Adrenal gland (tissue), 12 donors: ENCODE data around the gene CDX2. TPM values are rescaled to one million over a fixed set of nuclear protein-coding genes. Genes with fewer than 3 reads are reported as not detected.
A peak's percentile ranks its signal among the peaks of the same experiment; 100 is the strongest.

Source experiments
- DNase-seq, 7 donors: peaks; one replicate each; pipeline ENCODE4 v3.0.0-alpha.2; 2019 to 2020
- H3K27ac ChIP-seq, 5 donors: fragments of 200-600 bp; sonication (generic) in 4 of 5; 1 replicate in 3 of 5; 2 replicates in 2 of 5; pipeline versions ENCODE4 v1.5.1 to v1.8.0; 2016 to 2020; ENCODE audit warnings: mild to moderate bottlenecking in 1 of 5
- H3K27me3 ChIP-seq: fragments of 200-600 bp; 2 replicates; pipeline ENCODE4 v1.8.0; 2021
- H3K36me3 ChIP-seq, 2 donors: fragments of 200-600 bp; replicated peaks in 1 of 2; 1 replicate in 1 of 2; 2 replicates in 1 of 2; pipeline versions ENCODE4 v1.5.1 to v1.8.0; 2018 to 2022
- H3K4me1 ChIP-seq, 2 donors: fragments of 200-600 bp; replicated peaks in 1 of 2; 1 replicate in 1 of 2; 2 replicates in 1 of 2; pipeline versions ENCODE4 v1.5.1 to v1.8.0; 2018 to 2021
- H3K4me3 ChIP-seq, 4 donors: fragments of 200-600 bp; sonication (generic) in 3 of 4; one replicate each; pipeline ENCODE4 v1.5.1; 2016 to 2018
- H3K9me3 ChIP-seq, 3 donors: fragments of 200-600 bp; sonication (generic) in 1 of 3; replicated peaks in 1 of 3; 1 replicate in 2 of 3; 2 replicates in 1 of 3; pipeline versions ENCODE4 v1.5.1 to v1.8.0; 2016 to 2021
- CTCF ChIP-seq, 6 experiments: fragments of 450-650 bp in 4 of 6; fragments of 200-600 bp in 2 of 6; sonication (generic) in 1 of 6; IDR thresholded peaks; 1 replicate in 5 of 6; 2 replicates in 1 of 6; pipeline versions ENCODE4 v1.5.1 to v1.8.0; 2016 to 2021; ENCODE audit warnings: antibody characterized with exemption in 6 of 6, mild to moderate bottlenecking in 2 of 6, moderate library complexity in 1 of 6
- POLR2A ChIP-seq, 2 donors: fragments of 450-650 bp; IDR thresholded peaks; one replicate each; pipeline ENCODE4 v1.6.1; 2017; ENCODE audit warnings: antibody characterized with exemption in 2 of 2, mild to moderate bottlenecking in 2 of 2, moderate library complexity in 1 of 2
- WGBS, 4 donors: extraction: QIAGEN DNeasy Blood & Tissue Kit in 2 of 4; methylation state at CpG; one replicate each; pipeline versions ENCODE4 v1.1.5 to v1.1.7; 2013 to 2017; 5-methylcytosine and 5-hydroxymethylcytosine counted together
- intact Hi-C, 2 donors: fragments of 100-400 bp; cut with DNase I; formaldehyde crosslinking; loops; one replicate each; pipeline versions ENCODE4 v1.14.1 to v1.15.0; 2022 to 2023
- polyA plus RNA-seq, 3 donors: library from polyadenylated mRNA; stranded (reverse); fragments of 200-250 nt in 2 of 3; fragments of 350-450 nt in 1 of 3; fragmentation: Illumina TruSeq in 1 of 3; extraction: RNeasy Lipid Tissue Mini Kit (QIAGEN cat#74804) in 1 of 3; gene quantifications; one replicate each; pipeline ENCODE4 v1.2.3, GENCODE V29; 2013 to 2014
- total RNA-seq, 9 donors: library from RNA; depleted of rRNA in 4 of 9; stranded (reverse); fragments of >200 nt in 4 of 9; fragments of 120-200 nt in 1 of 9; fragmentation: NEBNext Ultra II Directional in 1 of 9; extraction: Animal tissue kit (Norgen Biotek cat#: 25700) in 1 of 9; gene quantifications; one replicate each; pipeline versions ENCODE4 v1.1.0 to v1.2.4, GENCODE V29; 2013 to 2023
- donor health status: healthy with polysubstance abuse.
- donor health status: Bipolar disorder and iron deficiency.
- donor health status: DM: yes; HTN: yes; CAD: no.
- donor health status: DM: no; HTN: no; CAD: no.
- donor health status: DM: no; HTN: no; CAD: no.
- donor health status: DM: yes; HTN: yes; CAD: no.

Gene CDX2
- total and polyA plus RNA-seq, 12 donors, result 0.08 to 0.14 TPM; not detected in 10

GRCh38 chr13:27920677-27921420 is 48.3 kb downstream of the CDX2 start:
- intact Hi-C loops, result no loop called here

GRCh38 chr13:27919934-27920676 is 49.0 kb downstream of the CDX2 start, which contains the start of gene PDX1:
Gene PDX1, plus strand, starts transcription at chr13:27920000. Its CDS starts 139 bp downstream, at chr13:27920139.
- peak in 2 of 7 donors; percentile 15 to 23 for DNase-seq
- TF ChIP-seq CTCF (IDR thresholded peaks at IDR 0.05) (no peak), POLR2A (IDR thresholded peaks at IDR 0.05) (no peak)
- H3K4me3 ChIP-seq, result peak within 1 kb of the TSS in 2 of 4 donors; percentile 8 to 49
- peaks cover 98% of the 10 kb centered on the region for H3K27me3 ChIP-seq
- no peaks in the 10 kb centered on the region for H3K9me3 ChIP-seq
- 1 to 2% (median 2%) methylated on average over 9 to 76 of the region's 76 CpGs for WGBS, 4 donors
- intact Hi-C loops, result no loop called here
- no peaks in the 10 kb centered on the region for H3K36me3 ChIP-seq
- no peak within 1 kb of the TSS for H3K27ac ChIP-seq
- H3K4me1 ChIP-seq, result peaks cover 13 to 25% of the 10 kb centered on the region in 2 donors

More at GRCh38 chr13:27920677-27921420, 48.3 kb downstream of the CDX2 start:
- no peak for DNase-seq
- TF ChIP-seq CTCF (IDR thresholded peaks at IDR 0.05) (no peak), POLR2A (IDR thresholded peaks at IDR 0.05) (no peak)
- Histone ChIP-seq H3K9me3 (no peaks in the 10 kb centered on the region), H3K27ac (no peak overlapping the region), H3K4me3 (peak overlapping the region in 2 of 4 donors; percentile 8 to 49), H3K4me1 (peaks cover 13 to 25% of the 10 kb centered on the region in 2 donors), H3K27me3 (peaks cover 98% of the 10 kb centered on the region), H3K36me3 (no peaks in the 10 kb centered on the region)
- 1 to 4% (median 1%) methylated on average over 24 to 40 of the region's 40 CpGs for WGBS, 4 donors

GRCh38 chr13:27919659-27919933 is 49.5 kb downstream of the CDX2 start:
- H3K27ac ChIP-seq, result no peak overlapping the region
- intact Hi-C loops, result no loop called here
- H3K27me3 ChIP-seq, result peaks cover 96% of the 10 kb centered on the region
- no peak for TF ChIP-seq CTCF (IDR thresholded peaks at IDR 0.05)
- no peak for TF ChIP-seq POLR2A (IDR thresholded peaks at IDR 0.05)
- H3K9me3 ChIP-seq, result no peaks in the 10 kb centered on the region
- 6 to 11% (median 7%) methylated on average over 9 to 11 of the region's 11 CpGs for WGBS, 4 donors
- H3K4me1 ChIP-seq, result peaks cover 13 to 25% of the 10 kb centered on the region in 2 donors
- no peak for DNase-seq
- peak overlapping the region in 1 of 4 donors; percentile 43 for H3K4me3 ChIP-seq
- no peaks in the 10 kb centered on the region for H3K36me3 ChIP-seq

- TF ChIP-seq CTCF (IDR thresholded peaks at IDR 0.05) (no peak), POLR2A (IDR thresholded peaks at IDR 0.05) (no peak)
- Histone ChIP-seq H3K4me3 (no peak overlapping the region), H3K27me3 (peaks cover 96% of the 10 kb centered on the region), H3K9me3 (no peaks in the 10 kb centered on the region), H3K36me3 (no peaks in the 10 kb centered on the region), H3K27ac (no peak overlapping the region), H3K4me1 (peaks cover 13 to 25% of the 10 kb centered on the region in 2 donors)
- no peak for DNase-seq
- intact Hi-C loops, result no loop called here
- WGBS, 4 donors, result 15 to 18% (median 17%) methylated on average over 23 of the region's 23 CpGs
Observed at GRCh38 chr13:27918918-27919658, 50.0 kb downstream of the CDX2 start.
